ENCODE results near the gene UQCR10. TPM values are rescaled to one million over a fixed set of nuclear protein-coding genes. Genes with fewer than 3 reads are reported as not detected.

Gene UQCR10
- total RNA-seq, 1 donor from 2014 or later: 90.8 TPM

GRCh38 chr22:29758959-29759358 lies 8.2 kb upstream of the UQCR10 start:
- intact Hi-C loops (cut with micrococcal nuclease): no loop called here

DNA sequence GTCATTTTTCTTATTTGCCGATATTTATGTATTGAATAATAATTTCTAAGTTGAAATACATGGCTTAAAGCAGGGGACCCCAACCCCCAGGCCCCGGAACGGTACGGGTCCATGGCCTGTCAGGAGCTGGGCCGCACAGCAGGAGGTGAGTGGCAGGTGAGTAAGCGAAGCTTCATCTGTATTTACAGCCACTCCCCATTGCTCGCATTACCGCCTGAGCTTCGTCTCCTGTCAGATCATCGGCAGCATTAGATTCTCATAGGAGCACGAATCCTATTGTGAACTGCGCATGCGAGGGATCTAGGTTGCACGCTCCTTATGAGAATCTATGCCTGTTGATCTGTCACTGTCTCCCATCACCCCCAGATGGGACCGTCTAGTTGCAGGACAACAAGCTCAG lies 4.9 kb upstream of the UQCR10 start:
- intact Hi-C loops (cut with micrococcal nuclease): loop anchor here (10.0 kb wide), 1 partner anchor 1733 kb away; the partner anchor contains the start of gene SFI1

DNA sequence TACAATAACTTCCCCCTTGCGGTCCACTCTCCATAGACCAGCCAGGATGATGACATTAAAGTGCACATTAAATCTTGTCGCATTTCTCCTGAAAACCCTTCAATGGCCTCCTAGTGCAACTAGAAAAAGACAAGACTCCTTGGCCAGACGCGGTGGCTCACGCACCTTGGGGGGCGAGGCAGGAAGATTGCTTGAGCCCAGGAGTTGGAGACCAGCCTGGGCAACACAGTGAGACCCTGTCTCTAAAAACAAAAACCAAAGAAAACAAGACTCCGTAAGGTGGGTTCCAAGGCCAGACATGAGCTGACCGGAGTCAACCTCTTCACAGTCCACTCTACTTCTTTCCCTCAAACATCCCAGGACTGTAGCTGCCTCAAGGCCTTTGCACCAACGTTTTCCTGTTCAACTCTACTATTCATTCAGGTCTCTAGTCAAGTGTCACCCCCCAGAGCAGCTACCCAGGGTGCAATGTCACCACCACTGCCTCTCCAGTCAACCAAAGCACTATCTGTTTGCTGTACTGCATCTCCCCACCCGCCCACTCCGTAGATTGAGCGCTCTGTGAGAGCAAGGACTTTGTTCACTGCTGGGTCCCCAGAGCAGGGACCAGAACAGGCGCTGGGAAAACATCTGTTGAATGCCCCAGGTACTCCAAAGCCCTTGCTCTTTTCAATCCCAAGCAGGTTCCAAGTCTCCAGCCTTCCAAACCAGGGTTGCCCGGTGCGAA lies 1.1 kb upstream of the UQCR10 start:
- intact Hi-C loops (cut with micrococcal nuclease): loop anchor here (2.0 to 10.0 kb wide), 6 partner anchors 321 to 1729 kb away; partner anchors contain the start of genes EWSR1, OSM and SFI1

- intact Hi-C loops (cut with micrococcal nuclease): loop anchor here (1.0 to 10.0 kb wide), 15 partner anchors 15 to 1728 kb away; partner anchors contain the start of genes ASCC2, EWSR1, NF2 and OSM
These were observed 468 bp upstream of the UQCR10 start, which contains the start of gene ZMAT5 for GRCh38 chr22:29766632-29767170. ZMAT5 (minus strand) TSS chr22:29767007; CDS start chr22:29748544, 18,463 bp downstream.

GRCh38 chr22:29768052-29768693 lies 1.0 kb downstream of the UQCR10 start:
- intact Hi-C loops (cut with micrococcal nuclease): loop anchor here (5.0 to 10.0 kb wide), 4 partner anchors 319 to 1727 kb away; partner anchors contain the start of genes OSM and SFI1

DNA sequence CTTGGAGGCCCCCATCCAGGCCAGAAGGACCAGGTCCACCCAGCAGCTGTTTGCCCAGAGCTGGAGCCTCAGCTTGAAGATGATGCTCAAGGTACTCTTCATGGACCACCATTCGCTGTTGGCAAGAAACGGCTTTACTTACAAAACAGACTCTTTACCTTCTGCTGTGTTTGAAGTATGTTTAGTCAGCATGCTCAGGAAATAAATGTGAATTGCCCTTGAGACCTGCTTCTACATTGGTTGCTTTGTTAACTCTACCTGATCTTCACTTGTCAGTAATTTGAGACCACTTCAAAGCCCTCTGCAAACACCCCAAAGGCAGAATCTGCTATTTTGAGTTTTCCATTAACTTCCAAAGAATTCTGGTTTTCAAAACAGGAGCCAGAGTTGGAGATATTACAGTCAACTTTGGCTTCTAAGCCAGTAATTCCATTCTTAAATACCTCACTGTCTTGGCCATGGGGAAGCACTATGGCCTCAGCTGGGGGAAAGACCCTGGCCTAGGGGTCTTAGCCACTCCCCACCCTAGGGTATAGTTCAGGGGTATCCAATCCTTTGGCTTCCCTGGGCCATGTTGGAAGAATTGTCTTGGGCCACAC lies 2.7 kb downstream of the UQCR10 start:
- intact Hi-C loops (cut with micrococcal nuclease): loop anchor here (5.0 to 10.0 kb wide), 4 partner anchors 317 to 1725 kb away; partner anchors contain the start of genes OSM and SFI1

- intact Hi-C loops (cut with micrococcal nuclease): no loop called here
These were observed 5.0 kb downstream of the UQCR10 start for GRCh38 chr22:29772170-29772641.

DNA sequence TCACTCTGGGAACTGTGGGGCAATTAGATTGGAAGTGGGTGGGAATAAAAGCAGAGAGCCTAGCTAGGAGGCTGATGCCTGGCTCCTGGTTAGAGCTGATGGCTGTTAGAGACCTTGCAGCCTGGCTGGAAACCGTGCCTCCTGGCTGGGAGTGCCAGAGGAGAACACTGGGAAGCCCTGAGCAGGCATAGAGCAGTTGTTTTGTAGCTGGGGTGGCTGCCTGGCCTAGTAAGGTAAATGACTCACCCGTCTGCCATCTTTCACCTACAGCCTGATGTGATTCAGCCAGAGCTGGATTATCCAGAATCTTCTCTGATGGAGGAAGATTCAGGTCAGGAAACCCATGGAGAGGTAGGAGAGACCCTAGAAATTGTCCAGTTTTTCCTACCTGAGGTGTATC lies 6.1 kb downstream of the UQCR10 start:
- intact Hi-C loops (cut with micrococcal nuclease): no loop called here

DNA sequence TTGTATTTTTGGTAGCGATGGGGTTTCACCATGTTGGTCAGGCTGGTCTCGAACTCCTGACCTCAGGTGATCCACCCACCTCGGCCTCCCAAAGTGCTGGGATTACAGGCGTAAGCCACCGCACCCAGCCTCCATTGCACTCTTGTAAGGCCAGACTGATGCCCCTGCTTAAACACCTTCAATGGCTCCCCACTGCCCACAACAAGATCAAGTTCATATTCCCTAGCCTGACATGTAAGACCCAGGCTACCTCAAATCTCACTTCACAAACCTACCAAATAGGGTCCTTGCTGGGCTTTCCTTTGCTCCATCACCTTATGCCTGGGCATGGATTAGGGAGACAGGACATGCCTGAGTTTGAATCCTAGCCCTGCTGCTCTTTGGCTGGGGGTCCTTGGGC lies 13.1 kb downstream of the UQCR10 start:
- intact Hi-C loops (cut with micrococcal nuclease): no loop called here

- intact Hi-C loops (cut with micrococcal nuclease): no loop called here
These were observed 13.8 kb downstream of the UQCR10 start for GRCh38 chr22:29780748-29781676.

DNA sequence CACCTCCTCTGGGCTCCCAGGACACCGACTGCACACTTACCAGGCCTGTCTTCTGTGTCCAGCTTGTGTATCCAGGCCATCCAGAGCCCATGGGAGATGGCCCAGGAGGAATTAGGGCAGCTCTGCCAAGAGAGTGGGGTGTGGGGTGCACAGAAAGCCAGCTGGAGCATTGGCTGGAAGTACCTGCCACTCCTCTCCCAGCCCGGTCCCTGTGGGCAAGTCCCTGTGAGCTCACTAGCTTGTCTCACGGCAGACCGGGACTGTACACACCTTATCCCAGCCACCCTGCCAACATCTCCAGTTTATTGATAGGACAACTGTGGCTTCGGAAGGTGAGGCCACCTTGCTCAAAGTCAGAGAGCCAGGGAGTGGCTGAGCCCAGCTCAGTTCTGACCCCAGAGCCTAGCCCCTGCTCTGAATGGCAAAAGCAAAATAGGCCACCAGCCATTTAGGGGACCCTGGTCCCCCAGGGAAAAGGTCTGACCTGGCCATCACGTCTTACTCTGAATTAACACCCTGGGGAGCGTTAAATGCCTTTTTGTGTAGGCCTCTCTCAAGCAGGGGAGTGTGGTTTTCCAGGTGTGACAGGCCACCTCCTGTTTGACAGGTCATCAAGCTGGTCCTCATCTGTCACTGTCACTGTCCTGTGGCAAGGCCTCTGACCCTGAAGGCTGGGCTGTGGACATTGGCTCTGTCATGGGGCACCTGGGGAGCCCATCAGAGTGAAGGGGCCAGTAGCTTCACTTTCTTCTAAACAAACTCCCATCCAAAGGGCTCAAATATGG lies 15.1 kb downstream of the UQCR10 start:
- intact Hi-C loops (cut with micrococcal nuclease): no loop called here

- intact Hi-C loops (cut with micrococcal nuclease): no loop called here
These were observed 17.5 kb downstream of the UQCR10 start for GRCh38 chr22:29784451-29785361.

GRCh38 chr22:29786031-29786430 lies 18.9 kb downstream of the UQCR10 start:
- intact Hi-C loops (cut with micrococcal nuclease): no loop called here

GRCh38 chr22:29787371-29787980 lies 20.3 kb downstream of the UQCR10 start:
- intact Hi-C loops (cut with micrococcal nuclease): no loop called here

- intact Hi-C loops (cut with micrococcal nuclease): no loop called here
These were observed 21.4 kb downstream of the UQCR10 start for GRCh38 chr22:29788339-29789279.

GRCh38 chr22:29790061-29790460 lies 22.9 kb downstream of the UQCR10 start:
- intact Hi-C loops (cut with micrococcal nuclease): no loop called here

GRCh38 chr22:29793396-29793795 lies 26.2 kb downstream of the UQCR10 start:
- intact Hi-C loops (cut with micrococcal nuclease): no loop called here

All from T-helper 1 cell treated with Interleukin-12 subunit alpha and Interleukin-12 subunit beta and Interleukin-4 antibody, amounts not matched to agents 30 ng/mL and 1 ng/mL, for 36 hours (primary cell).